OCI-LY7 (cell line): ENCODE measurements around the gene SLC25A33. TPM values are rescaled to one million over a fixed set of nuclear protein-coding genes. Genes with fewer than 3 reads are reported as not detected.
"Not testable (repeated sequence)": the region's sequence is repeated elsewhere in the genome, so short reads cannot be mapped to it uniquely, and the experiment has no call there.

Experiments used
- BruUV-seq: library from RNA; stranded (reverse); fragments of 400-500 nt; replicated peaks from 2 replicates; lab custom pipeline; 2021; lab: Mats Ljungman, UMichigan
- CTCF ChIA-PET: fragments of 300-600 bp; sonication (Branson Sonifier 250); formaldehyde crosslinking; loops from one replicate; lab custom pipeline; 2022; ENCODE audit warnings: antibody characterized with exemption; ENCODE audit not compliant: unreplicated experiment; lab: Charles Lee
- POLR2A ChIA-PET: fragments of 300-600 bp; sonication (Branson Sonifier 250); formaldehyde crosslinking; loops from one replicate; lab custom pipeline; 2022; ENCODE audit warnings: antibody characterized with exemption; lab: Charles Lee
- DNase-seq: peaks from one replicate; pipeline ENCODE4 v3.0.0-alpha.2; 2015; ENCODE audit warnings: low spot score
- H2AFZ ChIP-seq: fragments of 200-600 bp; sonication (generic), shearing (Covaris generic); 2 replicates; pipeline ENCODE4 v1.6.1; 2014; ENCODE audit warnings: mild to moderate bottlenecking, antibody characterized with exemption, low read length, moderate library complexity
- H3K27ac ChIP-seq: fragments of 200-600 bp; sonication (generic); 2 replicates; pipeline ENCODE4 v1.5.1; 2014; ENCODE audit warnings: mixed run types, low read depth, mild to moderate bottlenecking, moderate library complexity, low read length, inconsistent platforms; ENCODE audit not compliant: poor library complexity, severe bottlenecking
- H3K36me3 ChIP-seq: fragments of 200-600 bp; sonication (generic); 2 replicates; pipeline ENCODE4 v1.6.1; 2014; ENCODE audit warnings: mild to moderate bottlenecking, antibody characterized with exemption, low read length, moderate library complexity, mixed read lengths; ENCODE audit not compliant: insufficient read depth
- H3K4me1 ChIP-seq: fragments of 200-600 bp; sonication (generic); 2 replicates; pipeline ENCODE4 v1.5.1; 2014; ENCODE audit warnings: mild to moderate bottlenecking, low read length; ENCODE audit not compliant: insufficient read depth, poor library complexity, severe bottlenecking
- H3K4me2 ChIP-seq: fragments of 200-600 bp; sonication (generic); 2 replicates; pipeline ENCODE4 v1.6.1; 2014; ENCODE audit warnings: mild to moderate bottlenecking, low read length
- H3K4me3 ChIP-seq: fragments of 200-600 bp; sonication (generic); 2 replicates; pipeline ENCODE4 v1.5.1; 2014; ENCODE audit warnings: mild to moderate bottlenecking, low read depth, low read length; ENCODE audit not compliant: poor library complexity, severe bottlenecking
- H3K79me2 ChIP-seq: fragments of 200-600 bp; sonication (generic); 2 replicates; pipeline ENCODE4 v1.6.1; 2016; ENCODE audit warnings: low read depth, mild to moderate bottlenecking, low read length, moderate library complexity, mixed read lengths; ENCODE audit not compliant: insufficient read depth
- H3K9me2 ChIP-seq: fragments of 200-600 bp; sonication (generic); 2 replicates; pipeline ENCODE4 v1.6.1; 2016; ENCODE audit warnings: mild to moderate bottlenecking, low read length, mixed read lengths; ENCODE audit not compliant: insufficient read depth
- H3K9me3 ChIP-seq: fragments of 200-600 bp; sonication (generic); 2 replicates; pipeline ENCODE4 v1.6.1; 2014; ENCODE audit warnings: mild to moderate bottlenecking, mixed run types, low read length, mixed read lengths
- H4K20me1 ChIP-seq: fragments of 200-600 bp; sonication (generic); 2 replicates; pipeline ENCODE4 v1.6.1; 2014; ENCODE audit warnings: mild to moderate bottlenecking, antibody characterized with exemption, low read length, moderate library complexity, mixed read lengths; ENCODE audit not compliant: insufficient read depth
- EZH2phosphoT487 ChIP-seq: fragments of 200-600 bp; sonication (generic); IDR thresholded peaks from 2 replicates; pipeline ENCODE4 v1.6.1; 2018; ENCODE audit warnings: low read depth, borderline replicate concordance, mild to moderate bottlenecking, mixed run types, antibody characterized with exemption, low read length, moderate library complexity, mixed read lengths
- intact Hi-C: fragments of 100-400 bp; cut with micrococcal nuclease; formaldehyde crosslinking; loops from one replicate; pipeline ENCODE4 v1.10.0; 2022; ENCODE audit not compliant: unreplicated experiment
- total RNA-seq, 2 experiments: library from RNA; depleted of rRNA in 1 of 2; stranded (reverse); fragments of >200 nt in 1 of 2; shearing (Covaris generic) in 1 of 2; gene quantifications; 2 replicates each; pipeline ENCODE4 v1.2.3, GENCODE V29; 2014 to 2022
- TF ChIP-seq, protein P1 (sequence below): fragments of 200-600 bp; sonication (generic); conservative IDR thresholded peaks from 2 replicates; pipeline ENCODE4 v1.5.1; 2014; ENCODE audit warnings: mild to moderate bottlenecking, antibody characterized with exemption, low read length, moderate library complexity, mixed read lengths

The SLC25A33 gene
- total RNA-seq, 2 experiments from 2014 or later = 15.1 to 16.5 TPM

DNA sequence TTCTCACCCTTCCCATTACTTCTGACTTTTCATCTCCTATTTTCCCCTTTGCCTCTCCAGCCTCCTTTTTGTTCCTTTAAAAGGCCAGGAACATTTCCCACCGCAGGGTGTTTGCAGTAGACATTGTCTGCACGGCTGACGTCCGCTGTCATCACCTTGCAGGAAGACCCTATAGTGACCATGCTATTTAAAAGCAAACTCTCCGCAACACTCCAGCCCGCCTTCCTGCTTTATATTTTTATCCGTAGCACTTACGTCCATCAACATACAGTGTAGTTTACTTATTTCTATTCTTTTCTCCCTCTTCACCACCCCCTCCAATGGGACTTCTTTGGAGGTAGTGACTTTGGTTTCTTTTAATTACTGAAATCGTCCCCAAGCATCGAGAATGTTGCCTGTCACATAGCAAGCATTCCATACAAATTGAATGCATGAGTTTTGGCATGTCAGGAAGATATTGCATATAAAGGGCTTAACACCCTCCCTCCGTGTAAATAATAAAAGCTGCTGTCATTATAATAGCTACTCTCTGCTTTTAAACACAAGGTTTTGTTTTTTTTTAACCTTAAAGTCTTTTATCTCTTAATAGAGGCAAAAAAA is 19.8 kb downstream of the SLC25A33 start:
- TF ChIP-seq, protein P1, sequence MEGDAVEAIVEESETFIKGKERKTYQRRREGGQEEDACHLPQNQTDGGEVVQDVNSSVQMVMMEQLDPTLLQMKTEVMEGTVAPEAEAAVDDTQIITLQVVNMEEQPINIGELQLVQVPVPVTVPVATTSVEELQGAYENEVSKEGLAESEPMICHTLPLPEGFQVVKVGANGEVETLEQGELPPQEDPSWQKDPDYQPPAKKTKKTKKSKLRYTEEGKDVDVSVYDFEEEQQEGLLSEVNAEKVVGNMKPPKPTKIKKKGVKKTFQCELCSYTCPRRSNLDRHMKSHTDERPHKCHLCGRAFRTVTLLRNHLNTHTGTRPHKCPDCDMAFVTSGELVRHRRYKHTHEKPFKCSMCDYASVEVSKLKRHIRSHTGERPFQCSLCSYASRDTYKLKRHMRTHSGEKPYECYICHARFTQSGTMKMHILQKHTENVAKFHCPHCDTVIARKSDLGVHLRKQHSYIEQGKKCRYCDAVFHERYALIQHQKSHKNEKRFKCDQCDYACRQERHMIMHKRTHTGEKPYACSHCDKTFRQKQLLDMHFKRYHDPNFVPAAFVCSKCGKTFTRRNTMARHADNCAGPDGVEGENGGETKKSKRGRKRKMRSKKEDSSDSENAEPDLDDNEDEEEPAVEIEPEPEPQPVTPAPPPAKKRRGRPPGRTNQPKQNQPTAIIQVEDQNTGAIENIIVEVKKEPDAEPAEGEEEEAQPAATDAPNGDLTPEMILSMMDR = no peak; the same call in 1 of the 2 replicates
- no peak for TF ChIP-seq EZH2phosphoT487
- Histone ChIP-seq H2AFZ (no peak overlapping the region), H4K20me1 (no peaks in the 10 kb centered on the region), H3K4me1 (peaks cover 47% of the 10 kb centered on the region), H3K4me2 (peak overlapping the region; percentile 58), H3K79me2 (peaks cover 41% of the 10 kb centered on the region; the same call in 1 of the 2 replicates), H3K27ac (peak overlapping the region; percentile 69), H3K4me3 (peak overlapping the region; percentile 35), H3K9me2 (no peaks in the 10 kb centered on the region), H3K36me3 (peaks cover 82% of the 10 kb centered on the region), H3K9me3 (peaks cover 8% of the 10 kb centered on the region; the same call in 1 of the 2 replicates)
- intact Hi-C loops = no loop called here
- ChIA-PET POLR2A (interaction anchor here (0.5 to 2.4 kb wide), 6 partner anchors 8 to 722 kb away, joined by 3 to 10 read pairs (median 3); partner anchors contain the start of gene SLC25A33), CTCF (interaction anchor here (0.6 kb wide), 1 partner anchor 160 kb away, joined by 3 read pairs; no protein-coding TSS in a partner anchor)
- DNase-seq = no peak
- BruUV-seq = no TSS peak

- Histone ChIP-seq H3K9me3 (peaks cover 11% of the 10 kb centered on the region; the same call in 1 of the 2 replicates), H3K9me2 (no peaks in the 10 kb centered on the region), H3K4me2 (peak overlapping the region; percentile 58), H4K20me1 (no peaks in the 10 kb centered on the region), H3K4me1 (peaks cover 47% of the 10 kb centered on the region), H2AFZ (peak overlapping the region; percentile 29; the same call in 1 of the 2 replicates), H3K36me3 (peaks cover 80% of the 10 kb centered on the region), H3K4me3 (peak overlapping the region; percentile 35), H3K79me2 (peaks cover 40% of the 10 kb centered on the region; the same call in 1 of the 2 replicates), H3K27ac (peak overlapping the region; percentile 69)
- peak; percentile 25 for DNase-seq
- ChIA-PET POLR2A (interaction anchor here (0.6 to 0.9 kb wide), 4 partner anchors 18 to 723 kb away, joined by 3 read pairs; partner anchors contain the start of gene SLC25A33), CTCF (interaction anchor here (0.9 kb wide), 1 partner anchor 22 kb away, joined by 3 read pairs; no protein-coding TSS in a partner anchor)
- TF ChIP-seq, protein P1 = no peak
- no peak for TF ChIP-seq EZH2phosphoT487
- BruUV-seq = no TSS peak
- intact Hi-C loops = loop anchor here (2.0 kb wide), 1 partner anchor 21 kb away; the partner anchor contains the start of gene SLC25A33
These were observed 20.4 kb downstream of the SLC25A33 start for GRCh38 chr1:9559673-9560072.

DNA sequence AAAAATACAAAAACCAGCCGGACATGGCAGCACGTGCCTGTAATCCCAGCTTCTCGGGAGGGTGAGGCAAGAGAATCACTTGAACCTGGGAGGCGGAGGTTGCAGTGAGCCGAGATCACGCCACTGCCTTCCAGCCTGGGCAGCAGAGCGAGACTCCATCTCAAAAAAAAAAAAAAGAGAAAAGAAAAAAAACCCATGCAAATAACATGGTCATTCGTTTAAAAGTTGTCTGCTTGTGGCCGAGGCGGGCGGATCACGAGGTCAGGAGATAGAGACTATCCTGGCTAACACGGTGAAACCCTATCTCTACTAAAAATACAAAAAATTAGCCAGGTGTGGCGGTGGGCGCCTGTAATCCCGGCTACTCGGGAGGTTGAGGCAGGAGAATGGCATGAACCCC is 20.8 kb downstream of the SLC25A33 start:
- H3K4me1 ChIP-seq = peaks cover 47% of the 10 kb centered on the region
- peak overlapping the region; percentile 58 for H3K4me2 ChIP-seq
- H2AFZ ChIP-seq = peak overlapping the region; percentile 29; the same call in 1 of the 2 replicates
- not testable (repeated sequence) for BruUV-seq, H4K20me1 ChIP-seq, DNase-seq, H3K9me2 ChIP-seq
- peaks cover 40% of the 10 kb centered on the region; the same call in 1 of the 2 replicates for H3K79me2 ChIP-seq
- H3K27ac ChIP-seq = peak overlapping the region; percentile 69
- peak overlapping the region; percentile 35 for H3K4me3 ChIP-seq
- ChIA-PET CTCF (interaction anchor here (0.9 kb wide), 1 partner anchor 22 kb away, joined by 3 read pairs; no protein-coding TSS in a partner anchor), POLR2A (interaction anchor here (0.6 to 0.9 kb wide), 2 partner anchors 18 to 31 kb away, joined by 3 read pairs; no protein-coding TSS in a partner anchor)
- H3K36me3 ChIP-seq = peaks cover 81% of the 10 kb centered on the region
- intact Hi-C loops = loop anchor here (2.0 kb wide), 1 partner anchor 21 kb away; the partner anchor contains the start of gene SLC25A33
- H3K9me3 ChIP-seq = peaks cover 11% of the 10 kb centered on the region; the same call in 1 of the 2 replicates
